Ishikawa (cell line): ENCODE results near the gene CDC23.

Experiments used
- CREB1 ChIP-seq: IDR thresholded peaks from 2 replicates; pipeline ENCODE4 v1.6.1; 2012; ENCODE audit warnings: low read depth
- EP300 ChIP-seq: IDR thresholded peaks from 2 replicates; pipeline ENCODE4 v1.6.1; 2012; ENCODE audit warnings: borderline replicate concordance
- RAD21 ChIP-seq: IDR thresholded peaks from 2 replicates; pipeline ENCODE4 v1.6.1; 2012; ENCODE audit warnings: low read depth
- TCF12 ChIP-seq: IDR thresholded peaks from 2 replicates; pipeline ENCODE4 v1.6.1; 2012; ENCODE audit warnings: low read depth

DNA sequence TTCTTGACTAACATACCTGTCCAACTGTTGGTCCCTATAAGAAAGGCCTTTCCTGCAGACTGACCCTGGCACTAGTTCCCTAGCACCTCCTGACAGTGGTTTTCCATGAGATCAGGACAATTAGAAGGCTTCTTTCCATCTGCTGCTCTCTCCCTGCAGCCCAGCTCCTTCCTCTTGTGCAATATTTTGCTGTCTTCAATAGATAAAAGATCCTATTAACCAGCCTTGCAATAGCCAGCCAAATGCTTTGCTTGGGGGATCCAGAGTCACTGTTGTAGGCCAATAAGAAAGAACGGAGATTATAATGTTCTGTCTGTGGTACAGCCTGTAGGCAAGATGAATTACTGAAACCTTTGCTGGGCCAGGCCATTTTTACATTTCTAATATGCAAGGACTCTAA lies 55.5 kb downstream of the CDC23 start:
- TF ChIP-seq RAD21 (no peak), EP300 (no peak), CREB1 (no peak), TCF12 (no peak)
